Ascending aorta (tissue), 2 donors: ENCODE results near the gene WHRN. TPM values are rescaled to one million over a fixed set of nuclear protein-coding genes. Genes with fewer than 3 reads are reported as not detected.
A peak's percentile ranks its signal among the peaks of the same experiment; 100 is the strongest.

Source experiments
- DNase-seq, 2 donors: peaks; one replicate each; pipeline ENCODE4 v3.0.0-alpha.2; 2019; ENCODE audit warnings: low spot score in 2 of 2
- H3K27ac ChIP-seq, 2 donors: fragments of 200-600 bp; sonication (generic); one replicate each; pipeline ENCODE4 v1.5.1; 2016 to 2017; ENCODE audit warnings: mild to moderate bottlenecking in 1 of 2
- H3K27me3 ChIP-seq: fragments of 200-600 bp; sonication (generic); one replicate; pipeline ENCODE4 v1.5.1; 2017
- H3K36me3 ChIP-seq, 2 donors: fragments of 200-600 bp; sonication (generic); one replicate each; pipeline ENCODE4 v1.5.1; 2016
- H3K4me1 ChIP-seq, 2 donors: fragments of 200-600 bp; sonication (generic); one replicate each; pipeline ENCODE4 v1.5.1; 2016 to 2017; ENCODE audit warnings: mild to moderate bottlenecking in 1 of 2
- H3K4me3 ChIP-seq, 2 donors: fragments of 200-600 bp; sonication (generic); one replicate each; pipeline ENCODE4 v1.5.1; 2016 to 2017; ENCODE audit warnings: mild to moderate bottlenecking in 1 of 2
- H3K9me3 ChIP-seq, 2 donors: fragments of 200-600 bp; sonication (generic); one replicate each; pipeline ENCODE4 v1.5.1; 2016
- CTCF ChIP-seq, 3 experiments: fragments of 200-600 bp in 2 of 3; fragments of 450-650 bp in 1 of 3; sonication (generic) in 2 of 3; IDR thresholded peaks; one replicate each; pipeline ENCODE4 v1.5.1; 2016 to 2019; ENCODE audit warnings: antibody characterized with exemption in 3 of 3, mild to moderate bottlenecking in 1 of 3, moderate library complexity in 1 of 3
- intact Hi-C: fragments of 100-400 bp; cut with DNase I; formaldehyde crosslinking; loops from one replicate; pipeline ENCODE4 v1.15.1; 2023
- total RNA-seq: library from RNA; depleted of rRNA; stranded (reverse); fragments of >200 nt; gene quantifications from one replicate; pipeline ENCODE4 v1.1.0, GENCODE V29; 2016

WHRN gene
- total RNA-seq, 1 donor from 2014 or later = 3.9 TPM

DNA sequence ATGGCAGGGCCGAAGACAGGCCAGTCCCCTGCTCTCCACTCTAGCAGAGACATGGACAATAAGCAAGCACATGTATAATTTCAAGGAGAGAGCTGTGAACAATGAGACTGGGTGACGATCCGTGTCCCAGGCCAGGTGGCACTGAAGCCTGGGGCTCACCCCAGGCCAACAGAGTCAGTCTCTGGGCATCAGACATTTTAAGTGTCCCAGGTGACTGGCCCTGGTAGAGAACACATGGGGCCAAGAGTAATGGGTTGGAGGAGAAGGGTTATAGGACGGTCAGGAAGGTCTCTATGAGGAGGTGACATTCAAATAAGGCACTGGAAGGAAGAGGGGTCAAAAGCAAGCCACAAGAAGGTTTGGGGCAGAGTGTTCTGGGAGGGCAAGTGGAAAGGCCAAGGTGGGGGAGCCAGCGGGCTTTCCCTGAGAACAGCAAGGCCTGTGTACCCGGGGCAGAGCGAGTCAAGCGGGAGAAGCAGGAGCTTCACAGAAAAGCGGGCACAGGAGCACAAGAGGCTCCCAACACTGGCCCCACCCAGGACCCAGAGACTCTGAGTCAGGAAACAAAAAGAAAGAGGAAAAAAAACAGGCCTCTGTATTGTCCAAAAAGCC is 116.4 kb downstream of the WHRN start:
- Histone ChIP-seq H3K4me1 (peaks cover 33 to 56% of the 10 kb centered on the region in 2 donors), H3K4me3 (peak overlapping the region in 1 of 2 donors; percentile 76), H3K36me3 (no peaks in the 10 kb centered on the region), H3K27ac (peak overlapping the region; percentile 86 to 96), H3K9me3 (no peaks in the 10 kb centered on the region), H3K27me3 (no peaks in the 10 kb centered on the region)
- intact Hi-C loops = loop anchor here (10.0 kb wide), 2 partner anchors 144 to 214 kb away; no protein-coding TSS in a partner anchor
- no peak for DNase-seq
- no peak for TF ChIP-seq CTCF (IDR thresholded peaks at IDR 0.05)

GRCh38 chr9:114388357-114388682 is 117.0 kb downstream of the WHRN start:
- Histone ChIP-seq H3K4me1 (peaks cover 37 to 59% of the 10 kb centered on the region in 2 donors), H3K9me3 (no peaks in the 10 kb centered on the region), H3K36me3 (no peaks in the 10 kb centered on the region), H3K27ac (peak overlapping the region; percentile 86 to 96), H3K4me3 (peak overlapping the region; percentile 76 to 77), H3K27me3 (no peaks in the 10 kb centered on the region)
- no peak for TF ChIP-seq CTCF (IDR thresholded peaks at IDR 0.05)
- intact Hi-C loops = loop anchor here (10.0 kb wide), 2 partner anchors 144 to 214 kb away; no protein-coding TSS in a partner anchor
- no peak for DNase-seq

GRCh38 chr9:114387680-114388356 is 117.5 kb downstream of the WHRN start, which contains the start of gene AKNA:
AKNA (minus strand) TSS chr9:114387982; CDS start chr9:114381333, 6,649 bp downstream.
- H3K4me1 ChIP-seq = peaks cover 38 to 63% of the 10 kb centered on the region in 2 donors

DNA sequence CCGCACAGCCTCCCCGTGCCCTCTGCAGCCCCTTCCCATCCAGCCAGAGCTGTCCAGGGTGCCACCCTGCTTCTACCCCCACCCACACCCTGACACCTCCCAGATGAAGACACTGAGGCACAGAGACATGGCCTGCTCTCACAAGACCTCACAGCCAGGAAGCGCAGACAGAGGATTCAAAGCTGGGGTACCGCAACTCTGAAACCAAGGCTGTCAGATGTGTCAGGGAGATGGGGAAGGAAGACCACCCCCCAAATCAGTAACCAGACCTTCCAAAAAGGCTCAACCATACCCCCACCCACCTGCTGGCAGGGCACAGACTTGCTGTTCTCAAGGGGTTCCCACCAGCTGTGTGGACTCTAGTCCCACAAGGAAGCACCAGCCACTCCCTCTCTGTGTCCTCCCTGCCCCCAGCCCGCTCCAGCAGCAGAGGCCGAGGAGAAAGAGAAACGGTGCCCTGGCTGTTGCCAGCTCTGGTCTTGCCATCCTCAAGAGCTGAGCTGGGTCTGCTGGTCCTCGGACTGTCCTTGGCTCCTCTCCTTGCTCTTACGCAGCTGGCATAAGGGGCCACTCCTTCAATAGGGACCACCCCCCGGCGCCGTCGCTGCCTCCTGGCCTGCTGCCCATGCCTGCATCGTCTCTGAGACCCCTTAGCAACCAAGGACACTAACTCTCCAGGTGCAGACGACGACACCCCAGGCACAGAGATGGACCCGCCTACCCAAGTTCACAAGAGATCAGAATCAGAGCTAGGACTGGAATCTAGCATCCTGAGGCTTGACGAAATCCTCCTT is 118.2 kb downstream of the WHRN start:
- Histone ChIP-seq H3K27ac (peak overlapping the region; percentile 86 to 96), H3K4me1 (peaks cover 36 to 63% of the 10 kb centered on the region in 2 donors), H3K9me3 (no peaks in the 10 kb centered on the region), H3K4me3 (peak overlapping the region; percentile 76 to 77), H3K36me3 (no peaks in the 10 kb centered on the region), H3K27me3 (no peaks in the 10 kb centered on the region)
- no peak for TF ChIP-seq CTCF (IDR thresholded peaks at IDR 0.05)
- peak in 1 of 2 donors; percentile 85 for DNase-seq
- intact Hi-C loops = loop anchor here (10.0 kb wide), 2 partner anchors 142 to 212 kb away; no protein-coding TSS in a partner anchor

More at GRCh38 chr9:114387680-114388356, 117.5 kb downstream of the WHRN start, which contains the start of gene AKNA:
- Histone ChIP-seq H3K27me3 (no peaks in the 10 kb centered on the region), H3K4me3 (peak within 1 kb of the TSS; percentile 76 to 77), H3K9me3 (no peaks in the 10 kb centered on the region), H3K27ac (peak within 1 kb of the TSS; percentile 86 to 96), H3K36me3 (no peaks in the 10 kb centered on the region)
- TF ChIP-seq CTCF (IDR thresholded peaks at IDR 0.05) = no peak
- intact Hi-C loops = loop anchor here (10.0 kb wide), 2 partner anchors 143 to 213 kb away; no protein-coding TSS in a partner anchor
- DNase-seq = peak; percentile 68 to 92

- H3K27me3 ChIP-seq = no peaks in the 10 kb centered on the region
- peak overlapping the region; percentile 86 to 96 for H3K27ac ChIP-seq
- no peaks in the 10 kb centered on the region for H3K9me3 ChIP-seq
- H3K4me1 ChIP-seq = peaks cover 36 to 65% of the 10 kb centered on the region in 2 donors
- no peaks in the 10 kb centered on the region for H3K36me3 ChIP-seq
- no peak for DNase-seq
- peak overlapping the region; percentile 76 to 77 for H3K4me3 ChIP-seq
- TF ChIP-seq CTCF (IDR thresholded peaks at IDR 0.05) = no peak
- intact Hi-C loops = loop anchor here (10.0 kb wide), 2 partner anchors 142 to 212 kb away; no protein-coding TSS in a partner anchor
These were observed 118.8 kb downstream of the WHRN start for GRCh38 chr9:114386361-114386885.
